SH-SY5Y (cell line): Measurements from ENCODE around the gene CATSPER3.

Experiments used
- GATA2 ChIP-seq: IDR thresholded peaks from 2 replicates; pipeline ENCODE4 v1.6.1; 2011; ENCODE audit warnings: mild to moderate bottlenecking, low read depth, low read length
- GATA3 ChIP-seq: IDR thresholded peaks from 2 replicates; pipeline ENCODE4 v1.6.1; 2011; ENCODE audit warnings: low read depth, mild to moderate bottlenecking, low read length, moderate library complexity

DNA sequence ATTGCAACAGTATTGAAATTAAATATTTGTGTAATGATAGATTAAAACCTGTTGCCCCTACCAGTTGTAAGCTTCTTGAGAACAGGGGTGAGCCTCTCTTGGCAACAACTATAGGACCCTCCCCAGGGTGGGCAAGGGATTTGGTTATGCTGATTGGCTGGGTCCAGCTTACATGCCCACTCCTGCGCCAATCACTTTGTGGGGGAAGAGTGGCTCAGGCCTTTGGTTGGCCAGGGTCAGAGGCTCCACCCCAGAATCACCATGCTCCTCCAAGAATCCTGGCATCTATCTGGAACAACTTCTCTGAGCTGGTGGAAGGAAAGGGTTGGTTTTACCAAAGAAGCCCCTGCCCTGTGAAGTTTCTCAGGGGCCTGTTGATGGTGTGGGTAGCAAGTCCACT is 74.9 kb downstream of the CATSPER3 start:
- TF ChIP-seq GATA3 (no peak), GATA2 (no peak)
